ENCODE data around the gene RARB.

Gene RARB

DNA sequence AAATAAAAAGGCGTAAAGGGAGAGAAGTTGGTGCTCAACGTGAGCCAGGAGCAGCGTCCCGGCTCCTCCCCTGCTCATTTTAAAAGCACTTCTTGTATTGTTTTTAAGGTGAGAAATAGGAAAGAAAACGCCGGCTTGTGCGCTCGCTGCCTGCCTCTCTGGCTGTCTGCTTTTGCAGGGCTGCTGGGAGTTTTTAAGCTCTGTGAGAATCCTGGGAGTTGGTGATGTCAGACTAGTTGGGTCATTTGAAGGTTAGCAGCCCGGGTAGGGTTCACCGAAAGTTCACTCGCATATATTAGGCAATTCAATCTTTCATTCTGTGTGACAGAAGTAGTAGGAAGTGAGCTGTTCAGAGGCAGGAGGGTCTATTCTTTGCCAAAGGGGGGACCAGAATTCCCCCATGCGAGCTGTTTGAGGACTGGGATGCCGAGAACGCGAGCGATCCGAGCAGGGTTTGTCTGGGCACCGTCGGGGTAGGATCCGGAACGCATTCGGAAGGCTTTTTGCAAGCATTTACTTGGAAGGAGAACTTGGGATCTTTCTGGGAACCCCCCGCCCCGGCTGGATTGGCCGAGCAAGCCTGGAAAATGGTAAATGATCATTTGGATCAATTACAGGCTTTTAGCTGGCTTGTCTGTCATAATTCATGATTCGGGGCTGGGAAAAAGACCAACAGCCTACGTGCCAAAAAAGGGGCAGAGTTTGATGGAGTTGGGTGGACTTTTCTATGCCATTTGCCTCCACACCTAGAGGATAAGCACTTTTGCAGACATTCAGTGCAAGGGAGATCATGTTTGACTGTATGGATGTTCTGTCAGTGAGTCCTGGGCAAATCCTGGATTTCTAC lies at the start of gene RARB:
TSS of gene RARB (plus strand) at position 322 of the 847 bp plus-strand sequence. CDS start at position 791, 469 bp downstream.
- peak; percentile 98 for DNase-seq

DNA sequence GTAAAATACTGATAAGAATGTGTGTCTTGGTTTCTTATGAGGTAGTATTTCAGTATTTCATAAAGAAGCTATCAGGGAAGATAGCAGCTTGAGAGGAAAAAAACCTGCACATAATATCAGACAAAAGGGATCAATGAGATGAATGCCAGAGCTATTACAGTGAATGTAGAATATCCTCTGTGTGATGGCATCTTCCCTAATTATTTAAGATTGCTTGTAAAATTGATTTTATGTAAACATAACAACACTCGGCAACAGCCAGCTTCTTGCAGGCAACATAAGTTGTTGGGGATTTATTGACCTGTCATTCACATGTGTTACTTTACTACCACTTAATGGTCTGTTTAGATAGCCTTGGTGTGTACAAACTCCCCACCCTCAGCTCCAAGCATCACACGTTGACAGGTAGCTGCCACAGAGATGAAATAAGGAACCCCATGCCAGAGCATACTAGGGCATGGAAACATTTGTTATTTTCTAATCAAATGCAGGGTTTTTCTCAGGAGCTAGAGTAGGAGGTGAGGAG lies 49.2 kb upstream of the RARB start:
- DNase-seq: no peak

DNA sequence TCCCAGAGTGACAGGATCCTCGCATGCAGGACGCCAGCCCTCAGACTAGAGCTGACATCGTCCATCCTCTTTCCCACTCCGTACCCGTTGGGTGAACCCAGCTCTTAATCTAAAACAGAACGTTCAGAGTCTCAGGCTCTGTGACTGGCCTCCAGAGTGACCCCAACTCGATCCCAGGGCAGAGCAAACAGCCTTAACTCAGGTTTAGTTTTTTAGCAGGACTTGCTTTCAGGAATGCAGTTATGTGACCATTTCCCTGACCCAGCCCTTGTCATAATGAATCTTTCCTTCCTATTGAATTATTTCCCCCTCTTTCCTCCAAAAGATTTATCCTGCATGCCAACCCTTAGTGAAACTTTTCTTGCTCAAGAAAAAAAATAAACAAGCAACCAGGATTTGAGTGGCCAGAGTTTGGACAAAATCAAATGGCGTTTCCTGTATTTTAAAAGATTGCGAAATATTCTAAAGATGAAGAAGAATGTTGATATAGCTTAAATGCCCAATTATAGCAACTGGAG lies 47.8 kb upstream of the RARB start:
- DNase-seq: no peak

DNA sequence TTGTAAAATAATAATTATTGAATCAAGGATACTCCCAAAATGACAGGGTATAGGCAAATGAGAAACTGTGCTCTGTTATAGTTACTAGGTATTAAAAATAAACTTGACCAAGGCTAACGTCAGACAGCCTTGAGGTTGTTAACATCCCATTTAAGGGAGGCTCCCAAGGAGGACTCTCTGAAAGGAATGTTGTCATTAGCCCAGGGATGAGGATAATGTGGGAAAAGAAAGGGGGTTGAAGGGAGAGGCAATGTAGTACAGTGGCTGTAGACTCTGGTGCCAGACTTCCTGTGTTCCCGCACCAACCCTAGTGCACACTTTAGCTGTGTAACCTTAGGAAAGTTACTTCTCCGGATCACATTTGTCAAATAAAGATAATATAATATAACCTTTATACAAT lies 47.0 kb upstream of the RARB start:
- peak; percentile 6 for DNase-seq

DNA sequence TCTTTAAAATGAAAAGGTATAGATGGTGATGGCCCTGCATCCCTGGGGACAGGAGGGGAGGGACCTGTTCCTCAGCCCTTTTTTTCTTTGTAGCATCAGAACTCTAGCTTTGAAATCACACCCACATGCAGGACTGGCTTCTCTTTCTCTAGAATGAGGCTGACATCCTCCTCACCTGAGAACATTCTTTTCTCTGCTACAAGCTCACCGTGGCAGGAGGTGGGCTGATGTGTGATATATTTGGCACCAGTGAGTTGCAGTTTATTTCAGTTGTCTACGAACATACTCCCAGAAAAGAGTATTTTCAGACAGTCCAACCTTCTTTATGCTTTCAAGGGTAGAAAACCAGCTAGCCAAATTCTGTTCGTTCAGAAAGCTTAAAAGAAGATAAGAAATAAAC lies 43.6 kb upstream of the RARB start:
- no peak for DNase-seq

DNA sequence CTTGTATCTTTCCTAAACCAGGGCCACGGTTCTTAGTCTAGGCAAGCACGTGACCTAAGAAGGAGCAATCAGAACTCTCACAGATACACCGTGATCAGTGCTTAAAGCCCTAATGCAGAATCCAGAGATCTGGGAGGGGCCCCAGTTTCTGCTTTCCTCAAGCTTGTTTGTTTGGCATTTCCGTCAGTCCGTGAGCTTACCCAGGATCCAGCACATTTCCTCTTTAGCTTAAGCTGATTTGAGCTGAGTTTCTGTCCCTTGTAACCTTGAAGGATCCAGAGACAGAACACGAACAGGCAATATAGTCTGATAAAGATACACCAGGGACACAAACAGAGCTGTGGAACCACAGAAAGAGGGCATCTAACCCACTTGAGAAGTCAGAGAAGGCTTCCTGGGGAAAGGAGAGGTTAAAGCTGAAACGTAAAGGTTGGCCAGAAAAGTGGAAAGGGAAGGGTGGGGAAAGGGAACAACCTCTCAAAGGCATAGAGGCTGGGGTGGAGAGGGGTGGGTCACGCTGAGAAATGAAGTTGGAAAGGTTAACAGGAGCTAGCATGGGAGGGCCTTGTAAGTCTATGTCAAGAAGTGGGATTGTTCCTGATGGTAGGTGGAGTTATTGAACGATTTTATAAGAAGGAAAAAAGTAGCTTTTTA lies 42.1 kb upstream of the RARB start:
- no peak for DNase-seq

DNA sequence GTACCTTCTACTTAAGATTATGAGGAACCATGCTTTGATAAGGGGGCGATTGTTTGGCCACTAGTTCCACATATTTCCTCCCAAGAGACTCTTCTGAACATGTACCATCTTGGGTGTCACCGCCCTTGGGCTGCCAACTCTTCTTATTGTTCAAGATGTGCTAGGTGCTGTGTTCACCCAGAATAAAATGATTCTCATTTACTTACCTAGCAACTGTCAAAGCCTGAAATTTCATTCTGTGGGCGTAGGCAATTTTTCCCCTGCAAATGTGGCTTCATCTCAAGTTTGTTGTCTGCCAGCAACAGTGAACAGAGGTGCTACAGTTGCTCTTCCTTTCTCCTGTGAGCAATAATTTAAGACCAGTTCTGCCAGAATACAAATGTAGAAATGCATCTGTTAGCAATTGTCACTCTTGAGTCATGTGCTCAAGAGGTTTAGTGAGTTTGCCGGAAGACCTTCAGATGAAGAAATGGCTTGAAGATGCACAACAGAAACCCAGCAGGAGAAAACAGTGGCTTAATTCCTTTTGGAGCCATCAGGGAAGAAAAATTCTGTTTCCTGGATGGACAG lies 41.3 kb upstream of the RARB start:
- DNase-seq: no peak

DNA sequence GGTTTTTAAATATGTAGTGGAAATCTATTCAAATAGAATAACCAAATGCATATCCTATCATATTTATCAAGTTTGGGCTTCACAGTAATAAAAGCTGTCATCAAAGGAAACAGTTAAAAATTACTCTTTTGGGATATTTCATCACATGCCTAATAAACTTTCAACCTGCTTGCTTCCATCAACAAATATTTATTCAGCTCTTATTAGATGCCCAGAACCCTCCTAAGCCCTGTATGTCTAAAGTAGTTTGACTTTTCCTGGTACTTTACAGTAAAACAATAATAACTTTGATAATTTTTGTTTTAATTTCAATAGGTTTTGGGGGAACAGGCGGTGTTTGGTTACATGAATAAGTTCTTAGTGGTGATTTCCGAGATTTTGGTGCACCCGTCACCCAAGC lies 37.5 kb upstream of the RARB start:
- no peak for DNase-seq

DNA sequence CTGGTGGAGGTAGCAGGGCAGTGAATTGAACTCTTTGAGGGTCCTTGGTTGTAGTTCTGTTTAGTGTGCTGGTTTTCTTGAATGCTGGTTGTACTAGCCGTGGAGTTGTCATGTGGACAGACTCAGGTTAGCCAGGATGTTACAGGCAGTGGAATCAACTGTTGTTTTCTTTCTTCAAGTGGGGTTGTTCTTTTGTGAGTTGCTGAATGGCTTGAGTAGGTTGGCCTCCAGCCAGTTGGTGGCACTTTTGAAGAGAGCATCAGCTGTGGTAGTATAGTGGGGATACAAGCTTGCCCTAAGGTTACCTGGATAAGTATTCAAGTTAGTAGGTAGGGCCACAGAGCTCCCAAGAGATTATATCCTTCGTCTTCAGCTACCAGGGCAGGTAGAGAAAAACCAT lies 31.8 kb upstream of the RARB start:
- DNase-seq: no peak

DNA sequence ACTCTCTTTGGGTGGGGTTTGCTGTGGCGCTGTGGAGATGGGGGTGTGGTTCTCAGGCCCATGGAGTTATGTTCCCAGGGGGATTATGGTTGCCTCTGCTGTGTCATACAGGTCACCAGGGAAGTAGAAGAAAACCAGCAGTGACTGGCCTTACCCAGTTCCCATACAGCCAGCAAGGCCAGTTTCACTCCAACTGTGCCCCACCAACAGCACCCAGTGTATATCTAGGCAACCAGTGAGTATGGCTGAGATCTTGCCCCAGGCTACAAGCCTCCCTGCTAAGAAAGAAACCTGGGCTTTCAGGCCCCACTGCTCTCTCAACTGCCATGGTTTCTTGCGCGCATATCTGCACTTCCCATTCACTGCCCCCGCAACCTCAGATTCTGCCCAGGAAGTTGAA lies 31.4 kb upstream of the RARB start:
- no peak for DNase-seq

DNA sequence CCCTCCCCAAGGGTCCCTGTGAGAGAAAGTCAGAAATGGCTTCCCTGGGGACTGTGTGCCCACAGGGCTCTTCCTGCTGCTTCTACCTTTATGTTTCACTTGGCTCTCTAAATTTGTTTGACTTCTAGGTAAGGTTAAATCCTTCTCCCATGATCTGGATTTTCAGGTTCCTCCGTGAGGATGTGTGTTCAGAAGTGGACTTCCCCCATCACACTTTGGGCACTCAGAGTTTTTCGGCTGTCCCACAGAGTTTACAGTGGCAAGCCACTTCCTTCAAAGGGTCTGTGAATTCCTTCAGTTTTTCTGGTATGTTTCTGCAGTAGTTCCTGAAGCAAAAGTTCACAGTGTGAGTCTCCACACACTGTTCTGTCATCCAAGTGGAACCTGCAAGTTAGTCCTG lies 30.9 kb upstream of the RARB start:
- DNase-seq: no peak

DNA sequence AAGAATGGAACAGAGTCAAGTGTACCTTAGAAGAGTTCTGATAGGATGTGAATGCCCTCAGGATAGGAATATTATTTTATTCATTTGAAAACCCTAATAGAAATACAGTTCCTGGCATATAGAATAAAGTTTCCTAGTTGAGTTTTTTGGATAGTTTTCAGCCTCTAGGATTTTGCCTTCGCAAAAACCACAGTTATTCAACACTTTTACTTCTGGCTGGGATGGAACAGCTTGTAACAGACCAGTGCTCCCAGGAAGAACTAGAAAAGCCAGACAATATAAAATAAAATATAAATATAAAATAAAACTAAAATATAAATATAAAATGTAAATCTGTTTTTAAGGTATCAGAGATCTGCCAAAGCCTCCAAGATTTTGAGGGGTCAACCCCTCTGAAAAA lies 27.5 kb upstream of the RARB start:
- DNase-seq: no peak

DNA sequence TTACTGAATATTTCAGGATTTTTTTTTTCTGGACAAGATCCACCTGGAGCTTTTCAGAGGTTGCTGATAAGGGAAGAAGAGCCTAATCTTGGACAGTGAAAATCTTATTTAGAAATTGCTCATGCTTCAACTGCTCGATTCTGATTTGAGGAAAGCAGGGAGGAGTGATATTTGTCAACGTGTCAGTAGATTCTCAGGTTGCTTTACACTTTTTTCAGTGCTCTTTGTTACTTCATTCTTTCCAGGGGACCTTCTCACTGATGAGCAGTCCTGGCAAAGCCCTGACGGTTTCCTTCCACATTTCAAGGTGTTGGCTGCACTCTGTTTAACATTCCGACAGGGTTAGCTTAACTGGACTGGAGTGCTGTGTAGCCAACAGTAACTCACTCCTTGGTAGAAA lies 24.1 kb upstream of the RARB start:
- no peak for DNase-seq

DNA sequence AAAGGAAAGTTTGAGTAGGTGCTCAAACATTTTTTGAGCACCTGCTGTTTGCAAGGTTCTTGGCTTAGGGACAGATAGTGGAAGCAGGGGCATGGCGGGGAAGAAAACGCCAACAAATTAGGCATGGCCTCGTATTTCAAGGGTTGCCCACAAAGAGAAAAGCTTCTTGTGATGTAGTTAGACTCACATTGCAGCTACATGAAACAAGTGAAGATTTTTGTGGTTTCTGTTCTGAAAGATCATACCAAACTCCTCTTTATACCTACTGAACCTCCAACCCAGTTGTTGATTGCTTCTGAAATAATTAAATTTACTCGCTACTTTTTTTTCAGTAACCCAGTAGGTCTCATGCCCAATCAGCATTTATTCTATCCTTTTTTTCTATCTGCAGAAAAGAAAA lies 23.5 kb upstream of the RARB start:
- DNase-seq: no peak

DNA sequence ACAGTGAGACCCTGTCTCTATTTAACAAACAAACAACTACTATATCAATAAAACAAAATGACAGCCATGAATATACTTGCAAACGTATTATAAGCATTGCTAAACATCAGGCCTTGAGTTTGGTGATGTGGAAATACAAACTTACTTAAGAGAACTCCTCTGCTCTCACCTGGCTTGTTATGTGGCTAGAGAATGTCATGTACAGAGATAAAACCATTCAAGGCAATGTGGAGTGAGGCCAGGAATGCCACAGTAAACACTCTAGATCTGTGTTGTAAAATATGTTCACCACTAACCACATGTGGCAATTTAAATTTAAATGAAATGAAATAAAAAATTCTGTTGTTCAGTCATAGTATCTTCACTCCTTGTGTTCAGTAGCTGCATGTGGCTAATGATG lies 22.7 kb upstream of the RARB start:
- no peak for DNase-seq

DNA sequence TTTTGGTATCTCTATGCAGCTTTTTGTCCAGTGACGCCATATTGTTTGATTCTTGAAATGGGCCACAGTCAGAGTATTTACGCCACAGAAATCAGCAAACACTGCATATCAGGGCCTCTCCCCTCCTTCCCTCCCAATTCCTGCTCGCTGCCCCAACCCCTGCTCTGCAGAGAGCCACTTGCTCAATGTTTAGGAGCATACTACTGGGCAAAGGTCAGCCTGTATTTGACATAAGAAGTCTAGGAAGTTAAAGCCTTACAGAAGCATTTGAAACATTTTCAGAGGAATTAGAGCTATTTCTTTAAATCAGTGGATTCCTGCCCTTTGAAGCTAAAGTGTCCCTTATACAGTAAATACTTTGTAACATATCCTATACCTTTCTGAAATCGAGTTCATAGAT lies 17.4 kb upstream of the RARB start:
- DNase-seq: no peak

DNA sequence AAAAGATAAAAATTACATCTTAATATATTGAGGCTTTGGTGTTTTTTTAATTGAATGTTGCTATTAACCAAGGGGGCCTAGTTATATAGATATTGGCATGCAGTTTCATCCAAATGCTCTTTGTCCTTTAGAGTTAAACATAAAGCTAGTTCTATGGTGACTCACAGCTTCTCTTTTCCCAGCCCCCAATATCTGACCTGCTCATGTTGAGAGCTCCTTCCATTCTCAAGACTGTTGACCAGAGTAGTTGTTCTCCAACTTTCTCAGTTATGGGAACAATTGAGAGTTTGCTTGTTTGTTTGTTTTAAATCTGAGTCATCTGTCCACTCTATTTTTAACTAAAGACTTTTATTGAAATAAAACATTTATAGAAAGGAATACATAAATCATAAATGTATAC lies 15.8 kb upstream of the RARB start:
- DNase-seq: no peak

DNA sequence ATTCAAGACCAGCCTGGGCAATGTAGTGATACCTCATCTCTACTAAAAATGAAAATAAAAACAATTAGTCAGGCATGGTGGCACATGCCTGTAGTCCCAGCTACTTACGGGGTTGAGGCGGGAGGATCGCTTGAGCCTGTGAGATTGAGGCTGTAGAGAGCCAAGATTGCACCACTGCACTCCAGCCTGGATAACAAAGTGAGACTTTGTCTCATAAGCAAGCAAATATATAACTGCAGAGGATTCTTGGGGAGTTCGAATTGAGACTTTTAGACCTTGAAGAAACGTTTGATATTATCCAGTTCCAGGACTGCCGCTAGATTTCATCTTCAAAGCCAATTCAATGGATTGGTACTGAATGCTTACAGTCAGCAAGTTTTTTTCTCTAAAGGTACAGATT lies 11.9 kb upstream of the RARB start:
- no peak for DNase-seq

DNA sequence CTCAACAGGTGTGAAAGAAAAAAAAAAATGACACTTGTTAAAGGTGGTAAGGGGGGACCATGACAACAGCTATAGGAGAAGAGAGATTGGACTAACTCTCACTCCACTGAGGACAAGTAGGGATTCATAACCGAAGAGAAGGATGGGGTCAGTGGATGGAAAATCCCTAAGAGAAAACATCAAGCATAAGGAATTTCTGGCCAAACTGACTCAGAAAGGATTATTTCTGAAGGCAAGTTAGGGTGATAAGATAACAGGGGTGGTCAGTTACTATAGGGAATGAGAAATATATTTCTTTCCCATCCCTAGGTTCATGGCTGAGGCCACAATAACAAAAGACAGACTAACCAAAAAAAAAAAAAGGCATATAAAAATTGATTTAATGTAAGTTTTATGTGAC lies 9.5 kb upstream of the RARB start:
- no peak for DNase-seq

DNA sequence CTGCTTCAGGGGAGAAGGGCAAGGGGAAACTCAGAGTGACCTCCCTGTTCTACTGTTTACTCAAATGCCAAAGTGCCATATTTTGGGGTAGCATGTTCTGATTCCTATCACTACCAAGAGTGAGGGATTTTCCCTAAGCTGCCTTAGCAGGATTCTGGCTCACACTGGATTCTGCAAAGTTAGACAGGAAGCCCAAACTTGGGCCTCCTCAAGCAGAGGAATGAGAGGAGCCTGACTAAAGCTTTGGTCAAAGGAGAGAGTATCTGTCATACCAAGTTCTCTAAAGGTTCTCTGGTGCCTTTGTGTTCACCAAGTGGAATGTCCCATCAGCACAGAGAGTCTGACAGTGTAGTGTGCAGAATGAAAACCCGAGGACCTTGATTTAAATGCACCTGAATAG lies 8.8 kb upstream of the RARB start:
- no peak for DNase-seq

DNA sequence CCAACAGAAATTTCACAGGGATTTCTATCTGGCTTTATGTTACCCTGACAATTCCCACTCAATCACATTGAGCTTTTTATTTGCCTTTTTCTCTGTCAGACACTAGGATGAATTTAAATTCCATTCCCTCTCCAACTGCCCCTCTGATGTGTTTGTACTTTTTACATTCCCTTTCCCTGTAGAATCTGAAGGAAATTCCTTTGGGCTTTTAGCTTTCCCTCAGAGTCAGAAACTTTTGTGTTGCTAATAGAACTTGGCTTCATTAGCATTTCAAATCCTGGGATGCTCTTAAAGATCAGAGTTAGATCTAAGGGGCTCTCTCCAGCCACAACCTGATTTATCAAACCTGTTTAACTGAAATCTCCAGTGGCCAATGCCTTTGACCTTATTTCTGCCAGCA lies 7.9 kb upstream of the RARB start:
- DNase-seq: no peak

DNA sequence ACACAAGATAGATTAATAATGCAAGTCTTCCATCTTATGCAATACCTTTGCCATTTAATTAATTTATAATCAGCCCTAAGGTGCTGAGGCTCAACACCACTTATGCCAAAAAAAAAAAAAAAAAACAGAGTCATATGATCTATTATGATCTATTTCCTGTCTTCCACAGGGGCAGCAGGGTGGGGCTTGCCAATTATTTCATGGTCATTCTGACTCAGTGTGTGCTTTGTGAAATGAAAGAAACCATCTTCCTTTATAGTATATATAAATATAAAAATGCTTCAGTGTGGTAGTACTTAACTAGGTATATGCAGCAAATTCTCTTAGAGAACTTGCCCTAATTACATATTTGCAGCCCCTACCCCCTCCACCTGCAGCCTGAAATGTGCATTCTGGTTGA lies 7.2 kb upstream of the RARB start:
- no peak for DNase-seq

DNA sequence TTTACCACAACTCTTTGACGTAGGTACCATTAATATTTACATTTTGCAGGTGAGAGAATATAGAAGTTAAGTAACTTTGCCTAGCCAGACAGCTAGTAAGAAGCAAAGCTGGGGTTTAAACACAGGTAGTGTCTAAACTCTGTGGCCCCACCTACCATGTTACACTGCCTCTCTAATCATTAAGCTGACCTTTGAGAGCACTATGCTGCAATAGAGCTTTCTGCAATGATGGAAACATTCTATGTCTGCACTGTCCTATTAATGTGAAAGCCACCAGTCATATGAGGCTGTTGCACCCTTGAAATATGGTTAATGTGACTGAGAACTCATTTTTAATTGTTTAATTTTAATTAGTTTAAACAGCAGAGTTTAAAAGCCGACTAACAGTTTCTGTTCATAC lies 6.3 kb upstream of the RARB start:
- no peak for DNase-seq
